SIG-M5 (cell line): ENCODE results near the gene TBC1D14.

Experiments used
- DNase-seq: peaks from one replicate; lab custom pipeline; 2025; lab: John Stamatoyannopoulos, UW

Gene TBC1D14

DNA sequence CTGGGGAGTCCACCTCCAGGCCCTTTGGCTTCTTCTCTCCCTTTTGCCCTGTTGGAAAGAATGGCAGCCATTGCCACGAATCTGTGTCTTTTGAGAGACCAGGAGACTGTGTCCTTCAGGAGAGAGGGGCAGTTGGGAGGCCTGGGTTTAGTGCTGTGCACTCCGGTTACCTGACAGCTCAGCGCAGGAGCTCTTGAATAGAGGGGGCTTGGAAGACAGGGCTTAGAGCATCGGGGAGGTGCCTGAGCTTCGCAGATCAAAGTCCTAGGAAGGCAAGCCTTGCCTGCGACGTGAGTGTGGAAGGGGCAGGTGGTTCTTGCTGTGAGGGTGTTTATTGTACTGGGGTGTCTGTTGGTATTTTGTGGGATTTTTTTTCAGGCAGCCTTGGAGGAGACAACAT is 91.6 kb downstream of the TBC1D14 start:
- no peak for DNase-seq

DNA sequence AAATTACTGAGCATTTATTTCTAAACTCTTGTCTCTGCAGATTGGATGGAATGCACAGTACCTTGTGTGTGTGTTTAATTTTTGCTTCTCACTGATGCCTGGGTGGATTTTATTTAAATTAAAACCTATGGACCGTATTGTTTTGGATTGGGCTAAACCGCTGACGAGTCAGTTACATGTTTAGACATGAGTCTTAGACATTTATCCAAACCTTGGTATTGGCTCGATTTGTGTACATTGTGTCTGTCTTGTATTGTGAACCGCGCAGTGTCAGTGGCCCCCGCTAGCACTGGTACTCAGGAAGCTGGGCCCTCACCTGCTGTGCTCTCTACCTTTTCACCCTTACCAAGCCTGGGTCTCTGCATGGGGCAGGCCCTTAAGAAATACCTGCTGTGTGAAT is 92.7 kb downstream of the TBC1D14 start:
- no peak for DNase-seq

DNA sequence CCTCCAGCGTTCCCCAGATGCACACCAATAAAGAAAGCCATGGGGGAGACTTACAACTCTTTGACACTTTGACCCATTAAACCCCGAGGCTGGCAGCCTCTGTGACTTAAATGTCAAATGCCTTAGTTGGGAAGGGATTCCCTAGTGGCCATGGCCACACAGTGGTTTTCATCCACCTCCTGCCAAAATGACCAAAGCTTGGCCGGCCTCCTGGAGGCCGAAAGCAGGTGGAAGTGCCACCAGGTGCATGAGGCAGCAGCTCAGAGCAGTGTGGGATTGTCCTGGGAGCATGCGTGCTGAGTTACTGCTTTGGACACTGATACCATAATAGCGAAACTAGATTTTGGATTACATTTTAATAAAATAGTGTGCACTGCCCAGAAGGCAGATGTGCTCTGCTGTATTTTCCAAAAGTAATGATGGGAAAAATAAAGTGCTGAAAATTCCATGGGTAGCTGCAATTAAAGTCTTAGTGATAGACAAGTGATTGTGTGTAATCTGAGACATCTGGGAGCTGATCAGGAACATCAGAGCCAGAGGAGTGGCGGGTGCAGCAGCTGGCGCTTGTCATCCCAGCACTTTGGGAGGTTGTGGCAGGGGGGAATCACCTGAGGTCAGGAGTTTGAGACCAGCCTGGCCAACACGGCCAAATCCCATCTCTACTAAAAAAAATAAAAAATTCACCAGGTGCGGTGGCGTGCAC is 93.7 kb downstream of the TBC1D14 start:
- no peak for DNase-seq

DNA sequence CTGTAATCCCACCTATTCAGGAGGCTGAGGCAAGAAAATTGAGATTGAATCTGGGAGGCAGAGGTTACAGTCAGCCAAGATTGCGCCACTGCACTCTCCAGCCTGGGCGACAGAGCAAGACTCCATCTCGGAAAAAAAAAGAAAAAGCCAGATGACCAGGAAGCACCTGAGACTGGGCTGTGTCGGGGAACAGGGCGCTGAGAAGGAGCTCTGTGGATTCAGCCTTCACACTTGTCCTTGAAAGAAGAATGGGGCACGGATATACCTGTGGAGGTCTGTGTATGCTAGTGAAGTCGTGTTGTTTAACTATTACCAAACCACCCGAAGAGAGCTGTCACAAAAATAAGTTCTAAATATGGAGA is 94.2 kb downstream of the TBC1D14 start:
- no peak for DNase-seq

DNA sequence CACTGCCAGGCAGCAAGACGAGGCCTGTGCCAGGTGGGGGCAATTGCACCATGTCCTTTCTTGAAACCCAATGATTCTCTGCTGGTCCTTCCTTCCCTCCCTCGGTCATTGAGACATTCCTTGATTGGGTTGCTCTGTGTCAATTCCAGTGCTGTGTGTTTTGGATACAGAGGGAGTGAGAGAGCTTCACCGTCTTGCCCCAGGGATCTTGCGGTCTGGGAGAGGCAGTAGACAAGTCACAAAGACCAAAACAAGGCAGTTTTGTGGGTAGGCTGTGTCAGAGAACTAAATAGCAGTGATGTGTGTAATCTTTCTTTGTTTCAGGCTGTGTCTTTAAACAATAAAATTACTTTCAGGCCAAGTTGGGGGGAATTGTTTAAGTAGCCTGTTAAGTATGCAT is 94.7 kb downstream of the TBC1D14 start:
- no peak for DNase-seq

DNA sequence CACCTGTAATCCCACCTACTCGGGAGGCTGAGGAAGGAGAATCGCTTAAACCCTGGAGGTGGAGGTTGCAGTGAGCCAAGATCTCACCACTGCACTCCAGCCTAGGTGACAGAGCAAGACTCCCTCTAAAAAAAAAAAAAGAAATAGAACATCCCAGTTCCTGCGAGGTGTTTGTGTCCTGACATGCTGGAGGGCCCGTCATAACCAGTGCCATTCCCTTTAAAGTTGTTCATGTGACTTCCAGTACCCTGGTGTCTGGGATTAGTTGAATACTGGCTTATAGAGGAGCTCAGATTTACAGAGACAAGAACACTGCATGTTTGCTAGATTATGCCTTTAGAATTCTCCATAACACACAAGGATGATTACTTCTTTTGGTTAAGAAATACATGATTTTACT is 95.9 kb downstream of the TBC1D14 start:
- DNase-seq, result no peak

DNA sequence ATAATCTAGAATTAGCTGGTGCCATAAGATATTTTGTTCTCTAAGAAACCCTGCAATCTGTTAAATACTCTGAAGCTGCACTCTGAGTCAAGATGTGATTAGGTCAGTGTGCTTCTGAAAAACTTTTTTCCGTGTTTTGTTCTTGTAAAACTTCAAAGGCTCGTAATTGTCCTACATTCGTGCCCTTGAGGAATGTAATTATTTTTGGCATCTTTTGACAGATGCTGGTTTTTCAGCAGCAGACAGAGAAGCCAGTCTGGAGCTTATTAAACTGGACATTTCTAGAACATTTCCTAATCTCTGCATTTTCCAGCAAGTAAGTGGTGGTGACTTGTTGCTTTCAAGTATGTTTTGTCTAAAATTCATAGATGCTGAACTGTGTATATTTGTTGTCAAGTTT is 96.8 kb downstream of the TBC1D14 start:
- DNase-seq, result no peak

DNA sequence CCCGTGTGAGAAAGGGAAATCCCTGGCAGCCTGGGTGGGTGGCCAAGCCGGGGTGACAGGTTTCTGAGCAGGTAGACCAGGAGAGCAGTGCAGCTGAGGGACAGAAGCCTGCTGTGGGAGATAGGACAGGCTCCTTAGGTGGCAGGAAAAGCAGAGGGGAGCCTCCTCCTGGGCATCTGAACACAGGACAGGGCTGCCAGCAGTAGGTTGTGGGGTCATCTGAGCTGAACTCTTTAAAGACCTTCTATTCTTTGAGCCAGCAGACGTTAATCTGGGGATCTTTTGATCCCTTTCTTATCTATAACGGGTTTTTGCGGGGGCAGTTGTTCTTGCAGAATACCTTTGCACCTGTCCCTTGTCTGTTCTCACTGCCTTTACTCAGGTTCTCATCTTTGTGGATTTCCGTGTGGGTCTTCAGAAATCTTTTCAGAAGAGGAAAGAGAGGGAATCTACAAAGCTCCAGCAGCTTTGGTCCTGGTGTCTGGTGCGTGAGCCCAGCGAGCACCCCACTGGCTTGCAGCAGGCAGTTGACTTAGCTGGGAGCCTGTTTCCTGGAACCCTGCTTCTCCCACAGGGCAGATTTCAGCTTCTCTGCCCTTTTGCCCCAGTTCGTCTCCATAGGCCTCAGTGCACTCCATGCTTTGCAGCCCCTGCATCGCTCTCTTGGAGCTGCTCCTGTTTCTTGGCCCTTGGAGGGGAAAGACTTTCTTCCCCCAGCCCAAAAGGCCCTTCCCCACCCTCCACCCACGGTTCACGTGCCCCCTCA is 97.7 kb downstream of the TBC1D14 start:
- no peak for DNase-seq

DNA sequence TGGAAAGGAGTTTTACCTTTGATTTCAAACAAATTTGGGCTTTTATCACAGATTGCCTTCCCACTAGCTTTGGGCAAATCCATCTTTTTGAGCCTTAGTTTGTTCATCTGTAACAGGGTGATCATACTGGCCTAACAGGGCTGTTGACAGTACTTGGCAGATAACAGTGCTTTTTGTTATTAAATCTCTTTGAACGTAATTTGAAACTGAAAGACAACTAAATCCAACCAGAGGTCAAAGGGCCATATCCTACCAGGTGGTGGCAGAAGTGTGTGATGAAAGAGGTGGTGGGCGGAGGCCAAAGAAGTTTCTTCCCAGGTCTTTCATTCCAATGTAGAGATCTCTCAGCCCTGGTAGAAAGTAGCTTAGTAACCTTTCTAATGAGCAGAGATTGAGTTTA is 98.3 kb downstream of the TBC1D14 start:
- DNase-seq, result no peak

DNA sequence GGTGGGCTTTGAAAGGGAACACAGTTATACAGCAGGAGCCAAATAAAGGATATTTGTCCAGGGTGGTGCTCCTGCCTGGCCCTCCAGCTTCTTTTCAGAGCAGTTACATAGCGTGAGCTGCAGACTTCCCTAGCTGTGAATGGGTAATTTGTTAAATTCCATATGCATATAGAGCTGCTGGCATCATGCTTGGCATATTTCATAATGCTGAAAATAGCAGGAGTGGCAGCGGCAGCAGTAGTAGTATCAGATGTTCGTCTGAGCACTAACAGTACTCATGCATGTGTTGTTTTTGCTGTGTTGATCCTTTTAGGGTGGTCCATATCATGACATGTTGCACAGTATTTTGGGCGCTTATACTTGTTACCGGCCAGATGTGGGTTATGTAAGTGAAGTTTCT is 99.9 kb downstream of the TBC1D14 start:
- no peak for DNase-seq

DNA sequence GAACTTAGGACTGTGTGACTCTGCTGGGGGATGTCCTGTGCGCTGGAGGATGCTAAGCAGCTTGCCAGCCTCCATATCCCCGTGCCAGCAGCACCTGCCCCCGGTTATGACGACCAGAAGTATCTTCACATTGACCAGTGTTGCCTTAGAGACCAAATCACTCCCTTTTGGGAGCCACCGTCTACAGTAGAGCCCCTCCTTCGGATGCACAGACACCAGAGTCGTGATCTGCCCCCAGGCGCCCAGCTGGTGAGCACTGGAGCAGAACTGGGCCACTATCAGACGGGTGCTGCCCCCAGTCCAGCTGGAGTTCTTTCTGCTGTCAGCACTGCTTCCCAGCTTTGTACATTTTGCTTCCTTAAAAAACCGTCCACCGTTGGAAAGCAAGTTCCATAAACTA is 103.5 kb downstream of the TBC1D14 start:
- no peak for DNase-seq

DNA sequence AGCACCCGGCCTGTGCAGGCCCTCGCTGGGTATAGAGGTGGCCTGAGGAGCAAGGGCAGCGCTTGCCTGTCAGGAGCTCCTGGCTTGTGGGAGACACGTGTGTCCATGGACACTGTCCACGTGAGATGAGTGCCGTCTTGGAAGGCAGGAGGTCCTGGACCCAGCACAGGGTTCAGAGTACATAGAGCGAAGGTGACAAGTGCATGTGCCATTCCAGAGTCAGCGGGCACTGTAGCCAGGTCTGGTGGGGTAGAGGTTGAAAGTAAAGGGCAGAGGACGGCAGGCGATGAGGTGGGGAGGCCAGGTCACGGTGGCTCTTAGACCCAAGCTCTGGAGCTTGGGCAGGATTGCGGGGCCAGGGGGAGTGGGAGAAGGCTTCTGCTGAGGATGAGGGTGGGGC is 105.2 kb downstream of the TBC1D14 start:
- DNase-seq, result no peak

DNA sequence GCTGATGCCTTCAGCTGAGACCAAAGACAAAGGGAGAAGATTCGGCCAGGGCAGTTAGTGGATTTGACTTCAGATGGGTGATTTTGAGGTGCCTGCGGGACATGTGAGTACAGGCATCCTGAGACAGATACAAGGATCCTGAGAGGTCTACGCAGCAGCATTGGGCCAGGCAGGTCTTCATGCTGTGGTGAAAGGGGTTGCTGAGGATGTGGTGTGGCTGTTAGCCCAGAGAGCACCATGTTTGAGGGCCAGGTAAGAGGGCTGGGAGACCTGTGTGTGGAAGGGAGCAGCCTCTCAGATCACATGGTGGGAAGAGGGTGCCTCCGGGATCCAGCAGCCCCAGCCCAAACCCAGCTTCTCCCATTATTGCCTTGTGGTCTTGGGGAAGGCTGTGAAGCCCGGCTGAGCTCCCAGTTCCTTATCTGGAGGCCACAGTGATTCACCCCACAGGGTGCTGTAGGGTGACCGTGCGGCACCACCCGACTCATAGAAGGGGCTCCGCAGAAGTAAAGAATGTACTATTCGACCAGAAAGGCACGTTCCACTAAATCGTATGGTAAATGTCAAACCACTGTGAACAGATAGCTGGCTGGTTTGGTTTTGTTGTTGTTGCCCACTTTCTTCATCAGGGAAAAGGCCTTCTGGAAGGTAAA is 105.9 kb downstream of the TBC1D14 start:
- DNase-seq, result no peak

DNA sequence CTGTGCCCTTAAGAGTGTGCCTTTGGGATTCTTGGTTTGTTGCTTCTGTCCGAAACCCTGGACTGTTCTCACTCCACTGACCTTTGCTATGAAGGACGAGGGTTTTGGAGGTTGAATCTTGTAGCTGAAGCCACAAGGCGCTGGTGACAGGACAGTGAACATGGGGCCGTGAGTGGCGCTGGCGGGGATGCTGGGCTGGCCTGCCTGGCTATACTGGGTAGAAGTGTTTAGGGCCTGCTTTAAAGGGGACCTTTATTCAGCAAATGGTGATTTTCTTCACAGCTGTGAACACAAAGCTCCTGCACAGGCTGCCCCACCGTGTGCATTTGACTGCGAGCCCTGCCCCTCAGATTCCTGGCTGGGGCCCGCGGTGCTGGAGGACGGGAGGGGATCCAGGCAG is 106.5 kb downstream of the TBC1D14 start:
- no peak for DNase-seq

DNA sequence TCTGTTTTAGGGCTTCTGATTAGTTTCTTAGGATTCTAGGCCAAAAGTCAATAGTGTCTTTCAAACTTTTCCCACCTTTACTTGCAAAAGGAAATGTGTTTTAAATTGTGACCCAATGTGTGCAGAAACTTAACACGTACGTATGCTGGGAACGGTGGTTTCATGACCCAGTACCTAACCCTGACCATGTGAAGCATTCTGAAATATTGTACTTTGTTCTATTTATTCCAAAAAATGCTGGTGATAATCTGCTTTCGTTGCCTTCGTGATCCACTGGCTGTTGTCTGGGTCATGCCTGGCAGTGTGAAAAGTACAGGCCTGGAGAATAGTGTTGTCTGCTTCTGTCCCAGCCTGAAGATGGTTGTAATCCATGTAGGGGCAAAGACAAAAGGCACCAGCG is 106.9 kb downstream of the TBC1D14 start:
- no peak for DNase-seq

DNA sequence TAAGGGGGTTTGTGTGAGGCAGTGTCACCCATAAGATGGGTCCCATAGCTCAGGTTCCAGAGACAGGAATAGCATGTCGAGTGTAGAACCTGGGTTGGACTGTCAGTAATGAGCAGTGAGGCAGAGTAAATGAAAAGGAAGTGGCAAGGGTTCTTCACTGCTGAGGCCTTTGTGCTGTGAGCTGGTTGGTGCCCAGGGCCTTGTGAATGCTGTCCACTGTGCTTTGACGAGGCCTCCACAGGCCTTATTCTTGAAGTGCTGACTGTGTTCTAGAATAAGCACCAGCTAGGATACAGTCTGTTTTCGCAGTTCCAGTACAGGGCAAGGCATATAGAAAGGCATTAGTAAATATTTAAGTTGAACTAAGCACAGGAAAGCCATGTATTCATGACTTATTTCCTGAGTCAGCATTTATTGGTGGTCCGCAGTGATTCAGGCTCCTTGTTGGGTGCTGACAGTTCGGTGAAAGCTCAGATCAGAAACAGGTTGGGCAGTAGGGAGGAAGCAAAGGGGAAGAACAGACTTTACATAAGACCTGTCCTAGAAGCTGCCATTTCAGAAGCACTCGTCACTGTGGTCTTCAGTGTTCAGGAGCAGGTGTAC is 107.9 kb downstream of the TBC1D14 start:
- DNase-seq, result no peak

DNA sequence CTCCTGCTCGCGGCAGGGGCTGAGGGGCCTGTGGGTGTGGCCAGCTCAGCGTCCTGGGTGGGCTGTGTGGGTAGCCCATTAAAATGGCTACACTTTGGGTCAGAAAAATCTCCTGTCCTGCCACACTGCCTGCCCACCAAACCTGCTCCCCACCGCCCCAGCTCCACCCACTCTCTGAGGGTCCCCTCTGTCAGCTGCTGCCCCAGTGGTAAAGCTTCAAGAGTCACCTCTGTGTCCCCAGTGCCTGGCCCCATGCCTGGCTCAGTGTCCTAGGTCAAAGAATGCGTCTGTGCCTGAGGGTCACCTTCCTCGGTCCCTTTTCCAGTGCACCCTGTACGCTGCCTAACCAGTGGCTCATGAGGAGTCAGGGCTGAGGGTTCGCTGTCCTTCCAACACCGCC is 108.7 kb downstream of the TBC1D14 start:
- no peak for DNase-seq

DNA sequence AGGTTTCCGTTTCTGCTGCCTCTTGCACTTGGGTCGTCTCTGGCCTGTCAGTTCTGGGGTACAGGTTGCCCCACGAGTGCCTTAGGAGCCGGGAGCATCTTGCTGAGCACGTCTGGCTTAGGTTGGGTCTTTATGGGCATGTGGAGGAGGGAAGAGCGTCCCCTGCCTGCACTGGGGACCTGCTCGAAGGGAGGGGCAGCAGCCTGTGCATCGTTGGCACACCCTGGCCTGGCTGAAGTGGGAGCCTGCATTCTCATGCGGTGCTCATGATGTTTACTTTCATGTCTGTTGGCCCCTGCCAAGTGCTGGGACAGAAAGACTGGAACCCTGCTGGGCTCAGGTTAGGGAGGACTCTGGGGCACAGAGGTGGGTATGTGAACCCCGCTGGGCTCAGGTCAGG is 109.7 kb downstream of the TBC1D14 start:
- no peak for DNase-seq

DNA sequence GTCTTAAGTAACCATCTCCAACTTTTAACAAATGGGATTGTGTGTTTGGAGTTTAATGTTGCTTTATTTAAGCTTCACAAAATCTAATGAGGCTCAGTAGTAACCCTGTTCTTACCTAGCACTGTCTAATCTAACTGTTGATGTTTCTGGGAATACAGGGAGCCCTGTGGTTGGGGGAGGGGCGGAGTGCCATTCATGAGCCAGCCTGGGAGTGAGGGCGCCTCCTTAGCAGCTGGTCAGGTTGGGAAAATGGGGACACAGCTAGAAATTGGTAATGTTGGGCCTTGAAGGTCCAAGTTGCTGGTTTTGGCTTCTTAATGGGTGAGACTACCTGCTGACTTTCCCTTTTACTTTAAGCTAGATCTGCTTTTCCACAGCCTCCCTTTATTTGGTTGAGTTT is 110.7 kb downstream of the TBC1D14 start:
- DNase-seq, result no peak

DNA sequence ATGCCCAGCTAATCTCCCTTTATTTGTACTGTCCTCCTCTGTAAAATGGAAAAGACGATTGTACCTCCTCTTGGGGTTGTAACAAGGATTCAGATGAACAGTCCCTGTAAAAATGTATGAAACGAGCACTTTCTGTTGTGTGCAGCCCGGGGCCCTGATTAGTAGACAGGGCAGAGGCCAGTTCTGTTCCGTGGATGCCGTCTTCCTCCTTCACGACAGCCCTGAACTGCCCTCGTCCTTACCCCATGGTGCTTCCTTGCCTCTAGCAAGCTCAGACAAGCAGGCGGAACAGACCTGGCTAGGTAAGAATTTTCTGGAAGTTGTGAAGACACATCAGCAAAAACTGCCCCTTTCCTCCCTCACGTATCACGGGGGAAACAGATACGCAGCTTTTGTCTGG is 111.2 kb downstream of the TBC1D14 start:
- no peak for DNase-seq

DNA sequence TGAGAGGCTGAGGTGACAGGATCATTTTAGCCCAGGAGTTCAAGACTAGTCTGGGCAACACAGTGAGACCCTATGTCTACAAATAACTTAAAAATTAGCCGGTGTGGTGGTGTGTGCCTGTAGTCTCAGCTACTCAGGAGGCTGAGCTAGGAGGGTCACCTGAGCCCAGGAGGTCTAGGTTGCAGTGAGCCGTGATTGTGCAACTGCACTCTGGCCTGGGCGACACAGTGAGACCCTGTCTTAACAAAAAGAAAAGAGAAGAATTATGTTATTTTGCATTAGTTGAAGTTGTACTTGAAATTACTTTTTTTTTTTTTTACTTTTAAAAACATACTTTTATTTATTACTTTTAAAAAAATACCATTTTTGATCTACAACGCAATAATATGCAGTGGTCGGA is 111.7 kb downstream of the TBC1D14 start:
- no peak for DNase-seq

DNA sequence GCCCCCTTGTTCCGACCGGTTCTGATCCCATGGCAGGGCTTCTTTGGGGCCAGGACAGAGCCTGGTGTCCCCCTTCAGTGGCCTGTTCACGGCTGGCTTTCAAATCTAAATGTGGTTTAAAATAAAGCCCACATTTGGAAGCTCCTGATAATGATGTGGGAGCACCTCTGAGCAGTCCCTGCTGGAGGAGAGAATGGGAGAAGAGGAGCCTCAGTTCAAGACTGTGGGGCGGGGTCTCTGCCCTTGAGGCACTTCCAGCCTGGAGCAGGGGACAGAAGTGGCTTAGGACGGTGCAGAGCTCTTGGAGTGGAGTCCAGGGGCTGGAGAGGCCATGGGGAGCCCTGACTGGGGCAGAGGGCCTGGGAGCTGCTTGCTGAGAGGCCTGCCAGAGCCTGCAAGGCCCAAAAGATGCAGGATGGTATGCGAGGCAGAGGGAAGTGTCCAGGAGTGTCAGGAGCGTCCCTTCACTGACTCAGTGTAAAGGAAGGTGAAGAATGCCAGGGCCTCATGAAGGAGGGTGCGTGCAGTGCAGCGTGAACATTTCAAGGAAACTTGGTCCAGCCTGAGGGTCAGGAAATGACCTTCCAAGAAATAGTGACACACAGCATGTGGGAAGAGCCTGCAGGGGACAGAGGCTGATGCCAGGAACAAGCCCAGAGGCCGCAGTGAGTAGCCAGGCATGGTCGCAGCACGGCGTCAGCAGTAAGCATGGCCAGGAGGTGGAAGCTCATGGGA is 112.5 kb downstream of the TBC1D14 start:
- DNase-seq, result no peak
